Left ventricle myocardium superior (tissue), 1 donor: Measurements from ENCODE around the gene EFR3B. TPM values are rescaled to one million over a fixed set of nuclear protein-coding genes. Genes with fewer than 3 reads are reported as not detected.

Source experiments
- ATAC-seq: fragments of 200-7000 bp; cut with Tn5 transposase; one replicate; pipeline ENCODE4 v1.9.1; 2020; ENCODE audit warnings: mild to moderate bottlenecking, moderate library complexity
- DNase-seq: peaks from one replicate; pipeline ENCODE4 v3.0.0-alpha.2; 2020
- intact Hi-C: fragments of 100-400 bp; cut with micrococcal nuclease; formaldehyde crosslinking; loops from one replicate; pipeline ENCODE4 v1.11.0; 2022
- total RNA-seq: library from RNA; stranded (reverse); fragmentation: NEBNext Ultra II Directional; extraction: Animal tissue kit (Norgen Biotek cat#: 25700); gene quantifications from one replicate; pipeline ENCODE4 v1.2.1, GENCODE V29; 2021
- donor health status: DM: no; HTN: yes; CAD: no; lungs with severe emphysema.

Gene EFR3B
- total RNA-seq, 1 donor from 2014 or later, result 4.2 TPM

GRCh38 chr2:25032901-25033300, 9.0 kb upstream of the EFR3B start:
- intact Hi-C loops, result no loop called here
- DNase-seq (no peak), ATAC-seq (no peak)

- no peak for DNase-seq
- intact Hi-C loops, result no loop called here
- no peak for ATAC-seq
These were observed 7.8 kb upstream of the EFR3B start for GRCh38 chr2:25034081-25034480.

DNA sequence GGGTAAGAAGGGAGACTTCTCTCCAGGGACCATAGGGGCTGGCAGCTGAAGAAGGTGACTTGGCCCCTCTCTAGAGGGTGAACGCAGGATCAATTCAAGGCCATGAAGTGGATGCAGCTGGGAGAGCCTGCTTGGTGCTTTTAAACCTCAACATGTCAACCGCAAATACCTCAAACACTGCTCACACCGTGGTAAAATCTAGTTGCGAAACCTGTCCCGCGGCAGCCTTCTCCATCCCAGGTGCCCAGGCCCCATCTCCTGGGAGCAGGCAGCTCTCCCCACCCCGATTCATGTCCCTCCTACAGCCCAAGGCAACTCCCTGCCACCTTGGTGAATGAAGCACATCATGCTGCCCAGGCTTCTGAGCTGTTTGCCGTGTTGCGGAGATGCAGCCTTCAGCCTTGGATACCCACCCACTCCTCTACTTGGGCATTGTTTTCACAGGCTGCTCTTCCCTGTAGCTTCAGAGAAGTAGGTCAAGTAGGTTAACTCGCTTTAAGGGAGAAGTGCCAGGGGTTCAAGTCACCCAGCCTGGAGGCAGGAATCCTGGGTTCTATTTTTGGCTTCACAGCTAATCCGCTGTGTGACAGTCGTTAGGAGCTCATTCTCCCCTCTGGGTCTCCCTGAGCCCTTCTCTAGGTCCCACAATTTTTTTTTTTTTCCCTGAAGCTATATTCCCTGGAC, 6.2 kb upstream of the EFR3B start:
- DNase-seq (no peak), ATAC-seq (peak; percentile 21)
- intact Hi-C loops, result no loop called here

DNA sequence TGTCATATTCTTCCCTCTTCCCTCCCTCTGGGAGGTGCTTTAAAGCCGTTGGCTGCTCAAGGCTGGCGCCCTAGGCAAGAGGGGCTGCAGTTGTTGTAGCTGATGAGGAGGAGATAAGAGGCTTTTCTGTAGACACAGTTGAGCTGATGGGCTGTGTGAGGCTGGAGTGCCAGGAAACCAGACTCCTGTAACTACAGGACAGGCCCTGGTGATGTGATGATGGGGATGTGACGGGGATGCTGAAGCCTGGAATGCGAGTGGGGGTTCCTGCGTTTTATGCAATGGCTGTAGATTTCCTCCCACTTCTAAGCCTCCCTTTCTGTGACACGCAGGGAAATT, 5.7 kb upstream of the EFR3B start:
- no peak for ATAC-seq
- no peak for DNase-seq
- intact Hi-C loops, result no loop called here

- ATAC-seq, result no peak
- no peak for DNase-seq
- intact Hi-C loops, result no loop called here
These were observed 2.8 kb upstream of the EFR3B start for GRCh38 chr2:25039126-25039525.

- DNase-seq, result peak; percentile 73
- peak; percentile 25 for ATAC-seq
- intact Hi-C loops, result no loop called here
These were observed 459 bp upstream of the EFR3B start for GRCh38 chr2:25041307-25041927.

DNA sequence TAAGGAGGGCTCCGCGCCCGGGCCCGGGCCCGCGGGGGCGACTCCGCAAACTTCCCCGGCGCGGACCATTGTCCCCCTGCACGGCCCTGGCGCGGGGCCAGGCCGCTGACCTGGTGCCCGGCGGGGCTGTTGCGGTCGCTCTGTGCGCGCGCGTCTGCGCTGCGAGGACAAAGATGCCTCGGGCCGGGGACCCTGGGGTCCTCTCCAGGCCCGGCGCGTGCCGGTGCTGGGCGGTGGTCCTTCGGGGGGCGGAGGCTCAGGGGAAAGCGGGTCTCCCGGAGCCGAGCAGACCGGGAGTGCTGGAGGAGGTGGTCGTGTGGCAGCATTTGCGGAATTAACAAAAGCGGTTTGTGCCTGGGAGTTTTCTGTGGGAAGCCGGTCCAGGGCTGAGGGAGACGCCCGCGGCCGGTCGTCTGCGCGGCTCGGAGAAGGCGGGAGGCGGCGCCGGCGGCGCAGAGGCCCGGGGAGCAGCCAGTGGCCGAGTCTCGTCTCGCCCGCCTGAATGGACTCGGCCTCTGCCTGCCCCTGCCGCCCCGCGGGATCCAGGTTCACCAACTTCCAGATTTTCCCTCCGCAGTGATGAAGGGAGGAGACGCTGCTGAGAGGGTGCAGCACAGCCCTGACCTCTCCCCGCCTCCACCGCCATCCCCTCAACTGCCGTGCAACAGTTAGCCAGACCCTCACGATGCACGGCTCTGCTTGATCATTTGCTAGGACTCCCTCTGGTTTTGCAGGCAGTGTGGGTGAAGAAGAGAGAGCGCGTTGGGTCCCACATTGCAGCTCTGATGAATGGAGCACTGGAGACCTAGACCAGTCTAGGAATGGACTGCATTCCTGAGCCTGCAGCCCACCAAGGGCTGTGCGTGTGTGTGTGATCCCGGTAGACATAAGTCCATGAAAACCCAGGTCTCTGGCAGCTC, 705 bp downstream of the EFR3B start:
- peak; percentile 49 for ATAC-seq
- peak; percentile 67 for DNase-seq
- intact Hi-C loops, result no loop called here

DNA sequence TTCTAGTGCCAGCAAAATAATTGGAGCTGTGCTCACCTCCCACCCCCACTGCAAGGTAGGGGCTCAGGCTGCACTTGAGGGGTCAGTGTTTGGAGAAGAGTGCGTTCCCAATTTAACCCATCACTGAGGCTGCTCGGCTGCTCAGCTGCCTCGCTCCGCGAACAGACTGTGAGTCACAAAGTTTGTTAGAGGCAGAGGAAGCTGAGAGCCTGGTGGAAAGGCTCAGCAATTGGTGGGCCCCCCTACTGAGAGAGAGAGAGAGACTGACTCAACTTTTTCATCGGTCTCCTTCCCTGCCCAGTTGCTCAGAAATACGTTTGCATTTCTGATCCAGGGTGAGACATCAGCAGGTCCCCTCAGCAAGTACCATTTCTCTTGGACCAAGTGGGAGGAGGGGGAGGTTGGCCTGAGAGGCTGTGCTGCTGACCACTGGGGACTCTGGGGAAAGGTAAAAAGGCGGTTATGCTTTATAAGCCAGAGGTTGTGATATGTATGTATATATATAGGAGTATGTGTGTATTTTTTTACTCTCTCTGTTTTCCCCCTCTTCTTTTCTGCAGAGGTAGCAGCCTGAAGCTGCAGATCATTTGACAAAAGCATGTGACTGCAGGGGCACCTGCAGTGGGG, 1.5 kb downstream of the EFR3B start:
- intact Hi-C loops, result no loop called here
- DNase-seq (no peak), ATAC-seq (no peak)

GRCh38 chr2:25044011-25044410, 2.1 kb downstream of the EFR3B start:
- intact Hi-C loops, result no loop called here
- ATAC-seq (no peak), DNase-seq (no peak)

GRCh38 chr2:25044990-25045389, 3.1 kb downstream of the EFR3B start:
- intact Hi-C loops, result no loop called here
- DNase-seq, result no peak
- ATAC-seq, result no peak

- intact Hi-C loops, result no loop called here
- DNase-seq (no peak), ATAC-seq (no peak)
These were observed 7.5 kb downstream of the EFR3B start for GRCh38 chr2:25049422-25049821.

GRCh38 chr2:25050128-25050527, 8.3 kb downstream of the EFR3B start:
- intact Hi-C loops, result no loop called here
- DNase-seq (no peak), ATAC-seq (no peak)

DNA sequence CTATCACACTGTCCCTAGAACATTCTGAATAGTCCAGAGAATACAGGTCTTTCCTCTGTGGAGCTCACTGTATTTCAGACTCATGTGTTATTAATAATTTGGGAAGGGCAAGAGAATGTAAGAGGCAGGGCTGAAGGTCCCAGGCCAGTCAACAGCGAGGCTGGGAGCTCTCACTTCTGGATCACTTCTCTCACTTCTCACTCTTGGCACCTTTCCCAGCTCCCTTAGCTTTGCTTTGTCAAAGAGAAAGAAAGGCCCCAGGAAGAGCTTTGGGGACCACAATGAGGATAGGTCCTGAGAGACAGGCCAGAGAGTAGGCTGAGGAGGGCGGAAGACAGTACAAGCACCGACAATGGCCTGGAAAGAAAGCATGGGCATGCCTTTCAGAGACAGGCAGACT, 11.2 kb downstream of the EFR3B start:
- DNase-seq, result no peak
- peak; percentile 39 for ATAC-seq
- intact Hi-C loops, result no loop called here

DNA sequence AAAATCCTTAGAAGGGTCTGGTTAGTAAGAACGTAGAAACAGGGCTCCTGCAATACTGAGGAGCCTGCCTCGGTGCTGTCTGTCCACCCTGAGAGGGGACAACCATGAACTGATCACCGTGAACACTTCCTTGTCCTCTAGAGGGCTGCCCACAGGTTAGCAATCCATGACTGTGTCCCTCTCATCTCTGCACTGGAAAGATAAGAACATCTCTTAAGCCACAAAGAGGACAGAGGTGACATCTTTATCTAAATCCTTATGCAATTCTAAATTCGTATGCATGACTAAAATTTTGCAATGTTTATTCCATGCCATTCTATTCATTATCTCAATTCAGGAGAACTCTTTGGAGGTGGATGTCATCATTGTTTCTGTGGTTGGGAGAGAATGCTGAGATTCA, 12.8 kb downstream of the EFR3B start:
- ATAC-seq (no peak), DNase-seq (no peak)
- intact Hi-C loops, result no loop called here

- intact Hi-C loops, result no loop called here
These were observed 13.6 kb downstream of the EFR3B start for GRCh38 chr2:25055376-25055920.

DNA sequence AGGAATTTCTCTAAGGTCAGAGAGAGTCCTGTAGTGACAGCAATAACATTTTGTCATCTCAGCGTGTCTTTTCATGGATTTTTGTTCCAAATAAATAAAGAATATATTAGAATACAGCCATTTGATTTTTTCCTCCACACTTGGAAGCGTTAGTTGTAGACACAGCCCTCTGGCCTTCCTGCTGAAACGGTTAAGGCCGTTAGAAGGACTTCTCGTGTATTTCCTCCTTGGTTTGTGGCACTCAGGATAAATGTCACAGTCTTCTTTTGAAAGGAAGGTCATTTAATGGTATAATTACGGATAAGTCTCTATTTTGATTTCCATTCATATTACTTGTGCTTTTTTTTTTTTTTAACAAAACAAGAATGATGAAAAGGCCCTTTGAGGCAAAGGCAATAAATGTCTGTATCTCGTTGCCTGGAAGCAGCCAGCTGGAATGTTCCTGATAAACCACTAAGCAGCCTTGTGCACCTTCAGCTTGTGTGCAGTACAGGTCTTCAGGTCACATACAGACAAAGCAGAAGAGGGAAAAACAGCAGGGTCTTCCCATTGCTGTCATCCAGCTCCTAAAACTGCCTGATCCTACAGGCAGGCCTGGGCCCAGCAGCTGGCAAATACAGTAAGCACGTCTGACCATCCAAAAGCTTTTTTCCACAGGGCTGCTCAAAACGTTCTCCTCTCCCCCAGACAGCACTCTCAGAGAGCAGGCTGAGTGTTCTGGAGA, 14.4 kb downstream of the EFR3B start:
- DNase-seq (no peak), ATAC-seq (no peak)
- intact Hi-C loops, result no loop called here

More at GRCh38 chr2:25055376-25055920, 13.6 kb downstream of the EFR3B start:
- no peak for DNase-seq
- no peak for ATAC-seq

DNA sequence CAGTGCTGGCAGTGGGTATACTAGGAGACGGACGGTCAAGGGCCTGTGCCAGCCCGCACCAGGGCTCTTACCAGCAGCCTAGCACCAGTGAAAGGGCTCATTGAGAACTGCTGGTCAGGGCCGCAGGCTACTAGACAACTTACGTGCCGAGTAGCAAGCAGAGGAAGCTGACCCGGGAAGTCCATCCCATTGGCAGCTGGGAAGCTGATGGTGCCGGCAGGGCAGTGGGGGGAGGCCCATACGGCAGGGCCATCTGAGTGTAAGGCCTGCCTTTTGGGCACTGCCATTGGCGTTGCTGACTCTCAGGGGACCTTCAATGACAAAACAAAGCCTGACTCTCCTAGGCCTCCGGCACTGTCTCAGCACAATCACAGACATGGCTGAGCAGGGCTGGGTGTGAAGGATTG, 20.6 kb downstream of the EFR3B start:
- DNase-seq, result no peak
- peak; percentile 38 for ATAC-seq
- intact Hi-C loops, result no loop called here

GRCh38 chr2:25063876-25064660, 22.2 kb downstream of the EFR3B start:
- peak; percentile 58 for DNase-seq
- intact Hi-C loops, result no loop called here
- ATAC-seq, result peak; percentile 84
